DND-41 (cell line): ENCODE results near the gene SRSF3.

Experiments used
- ATAC-seq: fragments of 200-7000 bp; cut with Tn5 transposase; 3 replicates; pipeline ENCODE4 v1.9.1; 2021; ENCODE audit warnings: low read depth; ENCODE audit not compliant: insufficient read depth
- DNase-seq: peaks from one replicate; pipeline ENCODE4 v3.0.0-alpha.2; 2020
- H2AFZ ChIP-seq: 2 replicates; pipeline ENCODE4 v1.6.0; 2012; ENCODE audit warnings: low read depth, low read length
- H3K27ac ChIP-seq: 2 replicates; pipeline ENCODE4 v1.5.1; 2012; ENCODE audit warnings: low read length, inconsistent platforms
- H3K27me3 ChIP-seq: fragments of 200-600 bp; sonication (generic); 2 replicates; pipeline ENCODE4 v1.6.0; 2012; ENCODE audit warnings: low read length, mild to moderate bottlenecking, inconsistent platforms; ENCODE audit not compliant: insufficient read depth, poor library complexity
- H3K36me3 ChIP-seq: 2 replicates; pipeline ENCODE4 v1.5.1; 2012; ENCODE audit warnings: low read length, inconsistent platforms; ENCODE audit not compliant: insufficient read depth
- H3K4me1 ChIP-seq: 2 replicates; pipeline ENCODE4 v1.5.1; 2012; ENCODE audit warnings: mild to moderate bottlenecking, low read length; ENCODE audit not compliant: insufficient read depth
- H3K4me2 ChIP-seq: 2 replicates; pipeline ENCODE4 v1.6.0; 2012; ENCODE audit warnings: mild to moderate bottlenecking, moderate library complexity, low read length, inconsistent platforms; ENCODE audit not compliant: insufficient read depth
- H3K4me3 ChIP-seq, 2 experiments: fragments of 200-600 bp in 1 of 2; shearing (Covaris generic) in 1 of 2; 2 replicates each; pipeline ENCODE4 v1.5.1; 2012 to 2016; ENCODE audit warnings: inconsistent platforms in 2 of 2, low read length in 2 of 2, mild to moderate bottlenecking in 2 of 2, low read depth in 1 of 2, moderate library complexity in 1 of 2
- H3K79me2 ChIP-seq: 2 replicates; pipeline ENCODE4 v1.6.0; 2012; ENCODE audit warnings: low read length, inconsistent platforms; ENCODE audit not compliant: insufficient read depth
- H3K9ac ChIP-seq: 2 replicates; pipeline ENCODE4 v1.6.0; 2012; ENCODE audit warnings: low read depth, mild to moderate bottlenecking, inconsistent platforms, low read length, moderate library complexity
- H3K9me3 ChIP-seq: 2 replicates; pipeline ENCODE4 v1.5.1; 2012; ENCODE audit warnings: low read length, moderate library complexity, mild to moderate bottlenecking, inconsistent platforms; ENCODE audit not compliant: insufficient read depth, severe bottlenecking
- H4K20me1 ChIP-seq: 2 replicates; pipeline ENCODE4 v1.6.0; 2012; ENCODE audit warnings: low read length; ENCODE audit not compliant: insufficient read depth
- EZH2 ChIP-seq: IDR thresholded peaks from 3 replicates; pipeline ENCODE4 v1.6.1; 2012; ENCODE audit warnings: borderline replicate concordance, low read depth, mild to moderate bottlenecking, moderate library complexity, low read length, inconsistent platforms; ENCODE audit not compliant: severe bottlenecking
- TF ChIP-seq, protein P1 (sequence below): IDR thresholded peaks from 2 replicates; pipeline ENCODE4 v1.5.1; 2012; ENCODE audit warnings: borderline replicate concordance, low read length, moderate library complexity, mild to moderate bottlenecking; ENCODE audit not compliant: poor library complexity, severe bottlenecking; ENCODE audit errors: extremely low read depth

SRSF3 gene

DNA sequence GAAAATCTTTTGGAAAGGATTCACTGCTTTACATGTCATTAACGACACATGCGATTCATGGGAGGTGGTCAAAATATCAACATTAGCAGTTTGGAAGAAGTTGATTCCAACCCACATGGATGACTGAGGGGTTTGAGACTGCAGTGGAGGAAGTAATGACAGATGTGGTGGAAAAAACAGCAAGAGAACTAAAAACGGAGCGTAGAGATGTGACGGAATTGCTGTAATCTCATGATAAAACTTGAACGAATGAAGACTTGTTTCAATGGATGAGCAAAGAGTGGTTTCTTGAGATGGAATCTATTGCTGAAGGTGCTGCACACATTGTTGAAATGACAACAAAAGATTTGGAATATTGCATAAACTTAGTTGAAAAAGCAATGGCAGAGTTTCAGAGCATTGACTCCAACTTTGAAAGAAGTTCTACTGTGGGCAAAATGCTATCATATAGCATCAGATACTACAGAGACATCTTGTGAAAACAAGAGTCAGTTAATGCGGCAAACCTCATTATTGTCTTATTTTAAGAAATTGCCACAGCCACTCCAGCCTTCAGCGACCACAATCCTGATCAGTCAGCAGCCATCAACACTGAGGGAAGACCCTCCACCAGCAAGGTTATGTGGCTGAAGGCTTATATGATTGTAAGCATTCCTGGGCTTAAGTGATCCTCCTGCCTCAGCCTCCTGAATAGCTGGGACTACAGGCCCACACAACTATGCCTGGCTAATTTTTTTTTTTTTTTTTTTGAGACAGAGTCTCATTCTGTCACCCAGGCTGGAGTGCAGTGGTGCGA, 19.2 kb downstream of the SRSF3 start:
- Histone ChIP-seq H3K9ac (no peak overlapping the region), H3K27ac (no peak overlapping the region), H3K4me2 (no peak overlapping the region), H3K4me1 (no peaks in the 10 kb centered on the region), H3K27me3 (no peaks in the 10 kb centered on the region), H4K20me1 (peaks cover 37% of the 10 kb centered on the region), H3K4me3 (no peak overlapping the region), H2AFZ (no peak overlapping the region), H3K9me3 (no peaks in the 10 kb centered on the region), H3K79me2 (peaks cover 26% of the 10 kb centered on the region), H3K36me3 (peaks cover 52% of the 10 kb centered on the region)
- no peak for TF ChIP-seq EZH2
- TF ChIP-seq, protein P1, sequence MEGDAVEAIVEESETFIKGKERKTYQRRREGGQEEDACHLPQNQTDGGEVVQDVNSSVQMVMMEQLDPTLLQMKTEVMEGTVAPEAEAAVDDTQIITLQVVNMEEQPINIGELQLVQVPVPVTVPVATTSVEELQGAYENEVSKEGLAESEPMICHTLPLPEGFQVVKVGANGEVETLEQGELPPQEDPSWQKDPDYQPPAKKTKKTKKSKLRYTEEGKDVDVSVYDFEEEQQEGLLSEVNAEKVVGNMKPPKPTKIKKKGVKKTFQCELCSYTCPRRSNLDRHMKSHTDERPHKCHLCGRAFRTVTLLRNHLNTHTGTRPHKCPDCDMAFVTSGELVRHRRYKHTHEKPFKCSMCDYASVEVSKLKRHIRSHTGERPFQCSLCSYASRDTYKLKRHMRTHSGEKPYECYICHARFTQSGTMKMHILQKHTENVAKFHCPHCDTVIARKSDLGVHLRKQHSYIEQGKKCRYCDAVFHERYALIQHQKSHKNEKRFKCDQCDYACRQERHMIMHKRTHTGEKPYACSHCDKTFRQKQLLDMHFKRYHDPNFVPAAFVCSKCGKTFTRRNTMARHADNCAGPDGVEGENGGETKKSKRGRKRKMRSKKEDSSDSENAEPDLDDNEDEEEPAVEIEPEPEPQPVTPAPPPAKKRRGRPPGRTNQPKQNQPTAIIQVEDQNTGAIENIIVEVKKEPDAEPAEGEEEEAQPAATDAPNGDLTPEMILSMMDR, result no peak
- DNase-seq (no peak), ATAC-seq (no peak)

DNA sequence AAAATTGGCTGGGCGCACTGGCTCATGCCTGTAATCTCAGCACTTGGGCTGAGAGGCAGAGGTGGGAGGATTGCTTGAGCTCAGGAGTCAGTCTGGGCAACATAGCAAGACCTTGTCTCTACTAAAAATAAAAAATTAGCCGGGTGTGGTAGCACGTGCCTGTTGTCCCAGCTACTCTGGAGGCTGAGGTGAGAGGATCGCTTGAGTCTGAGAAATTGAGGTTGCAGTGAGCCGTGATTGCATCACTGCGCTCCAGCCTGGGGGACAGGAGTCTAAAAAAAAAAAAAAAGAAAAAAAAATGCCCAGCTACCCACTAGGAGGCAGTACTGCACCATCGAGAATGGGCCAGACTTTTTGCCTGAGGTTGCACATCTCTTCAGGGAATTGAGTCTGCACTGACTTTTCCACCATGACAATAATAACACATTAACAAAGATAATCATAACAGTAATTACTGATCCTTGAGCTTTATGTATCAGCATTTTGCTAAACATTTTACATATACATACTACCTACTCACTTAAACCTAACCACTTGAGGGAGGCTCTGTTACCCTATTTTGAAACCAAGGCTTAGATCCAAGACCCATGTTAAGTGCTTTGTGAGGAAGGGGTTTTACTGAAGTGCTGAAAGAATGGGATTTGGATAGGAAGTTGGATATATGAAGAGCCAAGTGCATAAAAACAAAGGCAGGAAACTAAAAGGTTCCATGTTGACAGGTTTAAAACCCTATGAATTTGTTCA, 21.0 kb downstream of the SRSF3 start:
- no peak overlapping the region for H3K4me2 ChIP-seq
- H3K9ac ChIP-seq, result no peak overlapping the region
- no peaks in the 10 kb centered on the region for H3K9me3 ChIP-seq
- no peak overlapping the region for H2AFZ ChIP-seq
- no peaks in the 10 kb centered on the region for H3K27me3 ChIP-seq
- H3K79me2 ChIP-seq, result peaks cover 10% of the 10 kb centered on the region; the same call in 1 of the 2 replicates
- H3K36me3 ChIP-seq, result peaks cover 37% of the 10 kb centered on the region
- DNase-seq (peak; percentile 55), ATAC-seq (peak; percentile 53)
- no peaks in the 10 kb centered on the region for H3K4me1 ChIP-seq
- TF ChIP-seq, protein P1, result peak; percentile 70
- TF ChIP-seq EZH2, result no peak
- no peak overlapping the region for H3K4me3 ChIP-seq
- H4K20me1 ChIP-seq, result peaks cover 22% of the 10 kb centered on the region; the same call in 1 of the 2 replicates
- H3K27ac ChIP-seq, result 0 out of 2 replicates have a peak overlapping the region, but pooled peaks have one; percentile 10

DNA sequence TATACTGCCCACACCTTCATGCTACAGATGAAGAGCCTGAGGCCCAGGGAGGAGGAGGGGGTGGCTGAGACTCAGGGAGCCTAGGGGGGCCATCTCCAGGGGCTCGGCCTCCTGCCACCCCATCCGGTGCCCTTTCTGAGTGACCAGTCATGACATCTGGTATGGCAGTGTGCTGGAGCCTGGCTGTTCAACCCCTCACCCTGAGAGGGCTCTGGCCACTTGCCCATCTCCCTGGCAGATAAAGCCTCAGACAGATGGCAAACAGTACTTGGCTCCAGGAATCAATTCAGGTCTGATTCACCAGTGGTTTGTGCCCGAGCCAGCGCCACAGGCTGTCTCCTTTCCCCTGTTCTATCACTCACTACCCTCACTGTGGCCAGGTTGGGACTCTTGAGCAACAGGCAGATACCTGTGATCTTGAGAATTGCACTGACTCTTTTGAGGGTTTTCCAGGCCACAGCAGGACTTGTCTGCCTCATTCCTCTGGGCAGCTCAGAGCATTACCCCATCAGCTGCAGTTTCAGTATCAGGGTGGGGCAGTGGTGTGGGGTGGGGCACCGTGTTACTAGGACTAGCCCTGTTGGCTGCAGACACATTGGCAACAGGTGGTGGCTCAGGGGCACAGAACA, 22.8 kb downstream of the SRSF3 start:
- H4K20me1 ChIP-seq, result peaks cover 8% of the 10 kb centered on the region; the same call in 1 of the 2 replicates
- no peaks in the 10 kb centered on the region for H3K4me1 ChIP-seq
- TF ChIP-seq, protein P1, result no peak
- TF ChIP-seq EZH2, result no peak
- ATAC-seq, result no peak
- H3K36me3 ChIP-seq, result peaks cover 19% of the 10 kb centered on the region
- no peak overlapping the region for H3K4me3 ChIP-seq
- H3K27me3 ChIP-seq, result no peaks in the 10 kb centered on the region
- no peak overlapping the region for H3K27ac ChIP-seq
- no peak overlapping the region for H2AFZ ChIP-seq
- no peak for DNase-seq
- H3K9ac ChIP-seq, result no peak overlapping the region
- no peaks in the 10 kb centered on the region for H3K79me2 ChIP-seq
- no peak overlapping the region for H3K4me2 ChIP-seq
- no peaks in the 10 kb centered on the region for H3K9me3 ChIP-seq
